Esophagus squamous epithelium (tissue), 5 donors: ENCODE results near the gene SLC35A2. TPM values are rescaled to one million over a fixed set of nuclear protein-coding genes. Genes with fewer than 3 reads are reported as not detected.

Experiments
- DNase-seq: peaks from one replicate; lab custom pipeline; 2025; lab: John Stamatoyannopoulos, UW
- H3K27ac ChIP-seq, 4 donors: fragments of 200-600 bp; sonication (generic); one replicate each; pipeline ENCODE4 v1.5.1; 2016 to 2019; ENCODE audit warnings: mild to moderate bottlenecking in 1 of 4
- H3K27me3 ChIP-seq, 4 donors: fragments of 200-600 bp; sonication (generic); 1 replicate in 3 of 4; 2 replicates in 1 of 4; pipeline versions ENCODE4 v1.5.1 to v1.6.0; 2017 to 2021; ENCODE audit warnings: antibody characterized with exemption in 1 of 4
- H3K36me3 ChIP-seq, 3 donors: fragments of 200-600 bp; sonication (generic); one replicate each; pipeline ENCODE4 v1.5.1; 2016 to 2019
- H3K4me1 ChIP-seq, 3 donors: fragments of 200-600 bp; sonication (generic); one replicate each; pipeline ENCODE4 v1.5.1; 2017 to 2019
- H3K4me3 ChIP-seq, 4 donors: fragments of 200-600 bp; sonication (generic); 1 replicate in 3 of 4; 2 replicates in 1 of 4; pipeline ENCODE4 v1.5.1; 2016 to 2019; ENCODE audit warnings: mild to moderate bottlenecking in 2 of 4, moderate library complexity in 1 of 4
- H3K9me3 ChIP-seq, 3 donors: fragments of 200-600 bp; sonication (generic); one replicate each; pipeline ENCODE4 v1.5.1; 2016 to 2019
- CTCF ChIP-seq, 6 experiments: fragments of 450-650 bp in 4 of 6; fragments of 200-600 bp in 2 of 6; sonication (generic) in 2 of 6; IDR thresholded peaks; one replicate each; pipeline ENCODE4 v1.5.1; 2016 to 2019; ENCODE audit warnings: antibody characterized with exemption in 6 of 6, mild to moderate bottlenecking in 4 of 6, moderate library complexity in 4 of 6
- POLR2A ChIP-seq, 4 donors: fragments of 450-650 bp; IDR thresholded peaks; one replicate each; pipeline ENCODE4 v1.6.1; 2017; ENCODE audit warnings: antibody characterized with exemption in 4 of 4, mild to moderate bottlenecking in 4 of 4, moderate library complexity in 3 of 4
- WGBS, 2 donors: methylation state at CpG; one replicate each; pipeline ENCODE4 v1.1.5; 2018; 5-methylcytosine and 5-hydroxymethylcytosine counted together
- intact Hi-C: fragments of 100-400 bp; cut with DNase I; formaldehyde crosslinking; loops from one replicate; pipeline ENCODE4 v1.15.0; 2022
- total RNA-seq, 4 donors: library from RNA; depleted of rRNA; stranded (reverse); fragments of >200 nt; gene quantifications; one replicate each; pipeline ENCODE4 v1.1.0, GENCODE V29; 2016
- donor health status: DM: yes; HTN: yes; CAD: no.

Gene SLC35A2
- total RNA-seq, 4 donors from 2014 or later = 13.7 to 28.9 (median 21.0) TPM

GRCh38 chrX:48942895-48943294 is 31.4 kb upstream of the SLC35A2 start:
- H3K4me3 ChIP-seq = no peak overlapping the region
- H3K9me3 ChIP-seq = no peaks in the 10 kb centered on the region
- no peak for DNase-seq
- H3K27ac ChIP-seq = no peak overlapping the region
- TF ChIP-seq POLR2A (IDR thresholded peaks at IDR 0.05) = no peak
- peaks cover 0 to 34% (median 0%) of the 10 kb centered on the region in 3 donors for H3K36me3 ChIP-seq
- intact Hi-C loops = no loop called here
- WGBS, 2 donors = 65 to 71% methylated on average over 1 to 2 of the region's 2 CpGs
- peaks cover 0 to 38% (median 2%) of the 10 kb centered on the region in 3 donors for H3K4me1 ChIP-seq
- H3K27me3 ChIP-seq = no peaks in the 10 kb centered on the region

GRCh38 chrX:48940404-48940955 is 29.0 kb upstream of the SLC35A2 start:
- TF ChIP-seq POLR2A (IDR thresholded peaks at IDR 0.05) (no peak), CTCF (IDR thresholded peaks at IDR 0.05) (no peak)
- Histone ChIP-seq H3K27me3 (no peaks in the 10 kb centered on the region), H3K9me3 (no peaks in the 10 kb centered on the region), H3K4me3 (no peak overlapping the region), H3K4me1 (peaks cover 0 to 36% (median 4%) of the 10 kb centered on the region in 3 donors), H3K27ac (peak overlapping the region in 1 of 4 donors; percentile 68), H3K36me3 (peaks cover 0 to 54% (median 0%) of the 10 kb centered on the region in 3 donors)
- intact Hi-C loops = no loop called here
- no peak for DNase-seq
- 88 to 100% methylated on average over 1 of the region's 2 CpGs for WGBS, 2 donors

- intact Hi-C loops = no loop called here
- no peak for TF ChIP-seq CTCF (IDR thresholded peaks at IDR 0.05)
- TF ChIP-seq POLR2A (IDR thresholded peaks at IDR 0.05) = peak in 1 of 4 donors; percentile 14
- no peaks in the 10 kb centered on the region for H3K27me3 ChIP-seq
- no peaks in the 10 kb centered on the region for H3K9me3 ChIP-seq
- peak overlapping the region in 2 of 4 donors; percentile 42 to 69 for H3K27ac ChIP-seq
- peaks cover 0 to 36% (median 4%) of the 10 kb centered on the region in 3 donors for H3K4me1 ChIP-seq
- peaks cover 0 to 60% (median 0%) of the 10 kb centered on the region in 3 donors for H3K36me3 ChIP-seq
- WGBS, 2 donors = 50 to 55% methylated on average over 1 to 3 of the region's 3 CpGs
- no peak overlapping the region for H3K4me3 ChIP-seq
- no peak for DNase-seq
Observed at GRCh38 chrX:48939524-48940228, 28.2 kb upstream of the SLC35A2 start.

GRCh38 chrX:48938721-48939425 is 27.4 kb upstream of the SLC35A2 start:
- Histone ChIP-seq H3K4me3 (no peak overlapping the region), H3K9me3 (no peaks in the 10 kb centered on the region), H3K4me1 (peaks cover 0 to 36% (median 4%) of the 10 kb centered on the region in 3 donors), H3K27me3 (no peaks in the 10 kb centered on the region), H3K36me3 (peaks cover 0 to 64% (median under 1%) of the 10 kb centered on the region in 3 donors), H3K27ac (peak overlapping the region in 2 of 4 donors; percentile 50 to 69)
- no peak for DNase-seq
- TF ChIP-seq CTCF (IDR thresholded peaks at IDR 0.05) = no peak
- TF ChIP-seq POLR2A (IDR thresholded peaks at IDR 0.05) = no peak
- 44 to 80% methylated on average over 1 of the region's 1 CpG for WGBS, 2 donors
- intact Hi-C loops = no loop called here

- TF ChIP-seq POLR2A (IDR thresholded peaks at IDR 0.05) (peak in 1 of 4 donors; percentile 35), CTCF (IDR thresholded peaks at IDR 0.05) (no peak)
- peaks cover 0 to 75% (median 5%) of the 10 kb centered on the region in 3 donors for H3K36me3 ChIP-seq
- peak overlapping the region in 2 of 4 donors; percentile 50 to 72 for H3K27ac ChIP-seq
- WGBS, 2 donors = 40 to 41% methylated on average over 1 to 9 of the region's 9 CpGs
- H3K4me3 ChIP-seq = no peak overlapping the region
- peaks cover 0 to 36% (median 4%) of the 10 kb centered on the region in 3 donors for H3K4me1 ChIP-seq
- H3K9me3 ChIP-seq = no peaks in the 10 kb centered on the region
- intact Hi-C loops = no loop called here
- DNase-seq = peak; percentile 49
- H3K27me3 ChIP-seq = no peaks in the 10 kb centered on the region
Observed at GRCh38 chrX:48937054-48937907, 25.8 kb upstream of the SLC35A2 start.
